Lung microvascular endothelial cell (primary cell): Measurements from ENCODE around the gene LGALS13. TPM values are rescaled to one million over a fixed set of nuclear protein-coding genes. Genes with fewer than 3 reads are reported as not detected.
A peak's percentile ranks its signal among the peaks of the same experiment; 100 is the strongest.
"Not testable (repeated sequence)": the region's sequence is repeated elsewhere in the genome, so short reads cannot be mapped to it uniquely, and the experiment has no call there.

Experiments
- DNase-seq, 2 donors: peaks; one replicate each; pipeline versions ENCODE4 v3.0.0 to v3.0.0-alpha.2; 2010; ENCODE audit warnings: low read depth in 2 of 2
- total RNA-seq: library from RNA; depleted of rRNA; stranded (reverse); fragments of >200 nt; gene quantifications from 2 replicates; pipeline ENCODE4 v1.2.1, GENCODE V29; 2014

Gene LGALS13
- total RNA-seq, 1 donor from 2014 or later: not detected

- DNase-seq: no peak
These were observed 15.4 kb downstream of the LGALS13 start for GRCh38 chr19:39617745-39618144.

- no peak for DNase-seq
These were observed 21.6 kb downstream of the LGALS13 start for GRCh38 chr19:39623946-39624345.

GRCh38 chr19:39627631-39628030 lies 25.3 kb downstream of the LGALS13 start:
- not testable (repeated sequence) for DNase-seq

GRCh38 chr19:39631178-39631577 lies 28.9 kb downstream of the LGALS13 start:
- DNase-seq: no peak

GRCh38 chr19:39631626-39632025 lies 29.3 kb downstream of the LGALS13 start:
- DNase-seq: no peak

- DNase-seq: no peak
These were observed 35.6 kb downstream of the LGALS13 start for GRCh38 chr19:39637891-39638290.

- no peak for DNase-seq
These were observed 39.4 kb downstream of the LGALS13 start for GRCh38 chr19:39641773-39642172.

GRCh38 chr19:39643591-39643990 lies 41.3 kb downstream of the LGALS13 start:
- DNase-seq: no peak

GRCh38 chr19:39645800-39646411 lies 43.6 kb downstream of the LGALS13 start:
- peak; percentile 39 to 41 for DNase-seq

- DNase-seq: no peak
These were observed 45.6 kb downstream of the LGALS13 start for GRCh38 chr19:39647918-39648317.

- DNase-seq: no peak
These were observed 53.3 kb downstream of the LGALS13 start, which contains the start of gene LGALS16 for GRCh38 chr19:39655613-39656012. LGALS16 (plus strand) TSS chr19:39655913; CDS start chr19:39655962, 49 bp downstream.

Other genes starting within 250 kb of the LGALS13 start
- 20.5 and 23.6 TPM in 2 replicates for gene PAF1, start 211.4 kb upstream of the LGALS13 start, total RNA-seq
- 11.1 and 13.5 TPM in 2 replicates for gene MED29, start 211.1 kb upstream of the LGALS13 start, total RNA-seq
- gene ZFP36, start 195.7 kb upstream of the LGALS13 start, total RNA-seq: 0.44 and 4.0 TPM in 2 replicates
- 10.1 and 10.5 TPM in 2 replicates for gene PLEKHG2, start 189.9 kb upstream of the LGALS13 start, total RNA-seq
- gene RPS16, start 166.6 kb upstream of the LGALS13 start, total RNA-seq: 200 and 211 TPM in 2 replicates
- 26.6 and 39.3 TPM in 2 replicates for gene SUPT5H, start 156.9 kb upstream of the LGALS13 start, total RNA-seq
- gene TIMM50, start 121.7 kb upstream of the LGALS13 start, total RNA-seq: 40.9 and 41.4 TPM in 2 replicates
- under 0.01 and 0.22 TPM in 2 replicates for gene DLL3, start 103.6 kb upstream of the LGALS13 start, total RNA-seq
- not detected in 2 replicates for gene SELENOV, start 87.4 kb upstream of the LGALS13 start, total RNA-seq
- 2.0 and 2.4 TPM in 2 replicates for gene EID2B, start 69.7 kb upstream of the LGALS13 start, total RNA-seq
- gene EID2, start 62.4 kb upstream of the LGALS13 start, total RNA-seq: 12.9 and 14.3 TPM in 2 replicates
- not detected in 2 replicates for gene LGALS16, start 53.4 kb downstream of the LGALS13 start, total RNA-seq
- not detected in 2 replicates for gene LGALS14, start 102.0 kb downstream of the LGALS13 start, total RNA-seq
- not detected in 2 replicates for gene CLC, start 135.5 kb downstream of the LGALS13 start, total RNA-seq
- not detected in 2 replicates for gene LEUTX, start 176.3 kb downstream of the LGALS13 start, total RNA-seq
- gene DYRK1B, start 231.6 kb downstream of the LGALS13 start, total RNA-seq: 10.5 and 11.1 TPM in 2 replicates
- 104 and 146 TPM in 2 replicates for gene FBL, start 243.9 kb downstream of the LGALS13 start, total RNA-seq